GM12872 (cell line): ENCODE measurements around the gene ITGA6.

Experiments used
- CTCF ChIP-seq: IDR thresholded peaks from 3 replicates; pipeline ENCODE4 v1.5.1; 2011; ENCODE audit warnings: low read depth, mild to moderate bottlenecking, low read length, moderate library complexity; ENCODE audit not compliant: insufficient read depth

Gene ITGA6

GRCh38 chr2:172551271-172551670, 123.9 kb downstream of the ITGA6 start:
- TF ChIP-seq CTCF, result no peak

DNA sequence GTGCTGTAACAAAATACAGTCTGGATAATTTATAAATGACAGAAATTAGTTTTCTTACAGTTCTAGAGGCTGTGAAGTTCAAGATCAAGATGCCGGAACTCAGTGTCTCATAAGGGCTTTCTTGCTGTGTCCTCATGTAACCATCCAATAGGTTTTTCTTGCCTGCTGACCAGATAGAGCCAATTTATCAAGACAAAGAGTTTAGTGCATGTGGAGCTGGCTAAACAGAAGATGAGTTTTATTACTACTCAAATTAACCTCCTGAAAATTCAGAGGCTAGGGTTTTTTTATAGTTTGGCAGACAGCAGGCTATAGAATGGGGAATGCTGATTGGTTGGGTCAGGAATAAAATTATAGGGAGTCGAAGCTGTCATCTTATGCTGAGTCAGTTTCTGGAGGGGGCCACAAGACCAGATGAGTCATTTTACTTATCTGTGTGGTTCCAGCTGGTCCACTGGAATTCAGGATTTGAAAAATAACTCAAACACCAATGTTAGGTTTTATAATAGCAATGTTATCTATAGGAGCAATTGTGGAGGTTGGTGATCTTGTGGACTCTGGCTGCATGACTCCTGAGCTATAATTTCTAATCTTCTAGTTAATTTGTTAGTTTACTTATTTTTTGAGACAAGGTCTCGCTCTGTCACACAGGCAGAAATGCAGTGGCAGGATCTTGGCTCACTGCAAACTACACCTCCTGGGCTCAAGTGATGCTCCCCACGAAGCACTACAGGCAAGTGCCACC, 125.3 kb downstream of the ITGA6 start:
- TF ChIP-seq CTCF, result no peak

- no peak for TF ChIP-seq CTCF
These were observed 127.2 kb downstream of the ITGA6 start for GRCh38 chr2:172554352-172555271.

- TF ChIP-seq CTCF, result no peak
These were observed 127.8 kb downstream of the ITGA6 start for GRCh38 chr2:172555272-172555521.
